ENCODE results near the gene NOSTRIN.
"Not testable (repeated sequence)": the region's sequence is repeated elsewhere in the genome, so short reads cannot be mapped to it uniquely, and the experiment has no call there.

The NOSTRIN gene

GRCh38 chr2:168790226-168790902 is 12.1 kb upstream of the NOSTRIN start:
- DNase-seq (ENCODE audit: low read depth) = no peak

- not testable (repeated sequence) for DNase-seq (ENCODE audit: low read depth)
Observed at GRCh38 chr2:168791140-168791539, 11.3 kb upstream of the NOSTRIN start.

GRCh38 chr2:168793596-168793995 is 8.8 kb upstream of the NOSTRIN start:
- DNase-seq (ENCODE audit: low read depth) = no peak

- no peak for DNase-seq (ENCODE audit: low read depth)
Observed at GRCh38 chr2:168794968-168795367, 7.5 kb upstream of the NOSTRIN start.

GRCh38 chr2:168796090-168796577 is 6.3 kb upstream of the NOSTRIN start:
- no peak for DNase-seq (ENCODE audit: low read depth)

GRCh38 chr2:168796583-168797285 is 5.7 kb upstream of the NOSTRIN start:
- DNase-seq (ENCODE audit: low read depth) = no peak

- no peak for DNase-seq (ENCODE audit: low read depth)
Observed at GRCh38 chr2:168797286-168797655, 5.2 kb upstream of the NOSTRIN start.

- no peak for DNase-seq (ENCODE audit: low read depth)
Observed at GRCh38 chr2:168798076-168798887, 4.2 kb upstream of the NOSTRIN start.

- DNase-seq (ENCODE audit: low read depth) = no peak
Observed at GRCh38 chr2:168798888-168799410, 3.5 kb upstream of the NOSTRIN start.

GRCh38 chr2:168801471-168801870 is 966 bp upstream of the NOSTRIN start:
- DNase-seq (ENCODE audit: low read depth) = no peak

- no peak for DNase-seq (ENCODE audit: low read depth)
Observed at GRCh38 chr2:168802859-168803725, 655 bp downstream of the NOSTRIN start.

GRCh38 chr2:168804214-168804613 is 1.8 kb downstream of the NOSTRIN start:
- DNase-seq (ENCODE audit: low read depth) = no peak

- DNase-seq (ENCODE audit: low read depth) = no peak
Observed at GRCh38 chr2:168805615-168806014, 3.2 kb downstream of the NOSTRIN start.

GRCh38 chr2:168809537-168809936 is 7.1 kb downstream of the NOSTRIN start:
- no peak for DNase-seq (ENCODE audit: low read depth)

GRCh38 chr2:168810235-168810634 is 7.8 kb downstream of the NOSTRIN start:
- DNase-seq (ENCODE audit: low read depth) = no peak

GRCh38 chr2:168811696-168812095 is 9.3 kb downstream of the NOSTRIN start:
- DNase-seq (ENCODE audit: low read depth) = no peak

GRCh38 chr2:168814046-168814445 is 11.6 kb downstream of the NOSTRIN start:
- DNase-seq (ENCODE audit: low read depth) = no peak

GRCh38 chr2:168814939-168815907 is 12.8 kb downstream of the NOSTRIN start:
- no peak for DNase-seq (ENCODE audit: low read depth)

GRCh38 chr2:168816369-168816768 is 13.9 kb downstream of the NOSTRIN start:
- DNase-seq (ENCODE audit: low read depth) = no peak

- no peak for DNase-seq (ENCODE audit: low read depth)
Observed at GRCh38 chr2:168819050-168819715, 16.7 kb downstream of the NOSTRIN start.
